HepG2 (cell line): Measurements from ENCODE around the gene KIAA1328. TPM values are rescaled to one million over a fixed set of nuclear protein-coding genes. Genes with fewer than 3 reads are reported as not detected.
A peak's percentile ranks its signal among the peaks of the same experiment; 100 is the strongest.
"Not testable (repeated sequence)": the region's sequence is repeated elsewhere in the genome, so short reads cannot be mapped to it uniquely, and the experiment has no call there.

ENCODE experiments used
- ATAC-seq: fragments of 200-7000 bp; cut with Tn5 transposase; 3 replicates; pipeline ENCODE4 v1.9.1; 2020; ENCODE audit warnings: mild to moderate bottlenecking, moderate library complexity
- BruUV-seq: library from RNA; stranded (reverse); fragments of 400-500 nt; replicated peaks from 2 replicates; lab custom pipeline; 2021; lab: Mats Ljungman, UMichigan
- CTCF ChIA-PET: fragments of 300-600 bp; formaldehyde crosslinking; extraction: SDS; loops from one replicate; lab custom pipeline; 2021; ENCODE audit warnings: low total read pairs, inconsistent platforms, low intra/inter-chr PET ratio; lab: Yijun Ruan, JAX
- POLR2A ChIA-PET: fragments of 350-600 bp; sonication (Branson Sonifier 250); formaldehyde crosslinking; loops from one replicate; lab custom pipeline; 2020; ENCODE audit warnings: antibody characterized with exemption, inconsistent platforms; lab: Yijun Ruan, JAX
- DNase-seq: peaks from one replicate; pipeline ENCODE4 v3.0.0-alpha.2; 2015; ENCODE audit warnings: low spot score
- FAIRE-seq: peaks from 3 replicates; lab custom pipeline; 2011; peaks lifted over from hg19 to GRCh38; lab: Jason Lieb, UNC
- H2AFZ ChIP-seq: one replicate; pipeline ENCODE4 v1.6.1; 2011; ENCODE audit warnings: low read length, inconsistent platforms
- H3K27ac ChIP-seq: fragments of 300-600 bp; 3 replicates; pipeline ENCODE4 v1.8.0; 2011; ENCODE audit warnings: mixed run types, mild to moderate bottlenecking, mixed read lengths, low read length, inconsistent platforms; ENCODE audit not compliant: insufficient read depth; ENCODE audit errors: extremely low read length
- H3K27me3 ChIP-seq, 2 experiments: fragments of 200-600 bp in 1 of 2; 2 replicates in 1 of 2; 3 replicates in 1 of 2; pipeline versions ENCODE4 v1.6.0 to v1.8.0; 2011; ENCODE audit warnings: low read length in 2 of 2, mild to moderate bottlenecking in 2 of 2, moderate library complexity in 2 of 2, inconsistent platforms in 1 of 2; ENCODE audit not compliant: insufficient read depth in 2 of 2, control insufficient read depth in 1 of 2
- H3K36me3 ChIP-seq, 2 experiments: fragments of 200-600 bp in 1 of 2; replicated peaks in 1 of 2; 2 replicates in 1 of 2; 3 replicates in 1 of 2; pipeline versions ENCODE4 v1.5.1 to v1.8.0; 2011; ENCODE audit warnings: low read length in 2 of 2, inconsistent platforms in 1 of 2; ENCODE audit not compliant: insufficient read depth in 2 of 2, control insufficient read depth in 1 of 2
- H3K4me1 ChIP-seq: 2 replicates; pipeline ENCODE4 v1.5.1; 2012; ENCODE audit warnings: low read length, inconsistent platforms; ENCODE audit not compliant: insufficient read depth
- H3K4me2 ChIP-seq: 2 replicates; pipeline ENCODE4 v1.6.0; 2011; ENCODE audit warnings: low read depth, low read length, inconsistent platforms
- H3K4me3 ChIP-seq, 3 experiments: fragments of 200-600 bp in 1 of 3; sonication (generic), shearing (Covaris generic) in 1 of 3; replicated peaks in 1 of 3; 2 replicates each; pipeline ENCODE4 v1.5.1; 2011 to 2016; ENCODE audit warnings: low read length in 3 of 3, inconsistent platforms in 2 of 3, low read depth in 2 of 3, mild to moderate bottlenecking in 2 of 3, control low read depth in 1 of 3, mixed read lengths in 1 of 3; ENCODE audit not compliant: insufficient read depth in 1 of 3
- H3K79me2 ChIP-seq: one replicate; pipeline ENCODE4 v1.6.1; 2011; ENCODE audit warnings: low read length, inconsistent platforms; ENCODE audit not compliant: insufficient read depth
- H3K9ac ChIP-seq: 2 replicates; pipeline ENCODE4 v1.6.0; 2011; ENCODE audit warnings: mild to moderate bottlenecking, low read depth, low read length, inconsistent platforms; ENCODE audit not compliant: insufficient read depth
- H3K9me3 ChIP-seq: 2 replicates; pipeline ENCODE4 v1.5.1; 2012; ENCODE audit warnings: mild to moderate bottlenecking, low read length
- H4K20me1 ChIP-seq: 2 replicates; pipeline ENCODE4 v1.6.0; 2011; ENCODE audit warnings: inconsistent platforms, mild to moderate bottlenecking, low read length, moderate library complexity; ENCODE audit not compliant: insufficient read depth
- AHR ChIP-seq: IDR thresholded peaks from 2 replicates; pipeline ENCODE4 v1.6.1; 2018; ENCODE audit warnings: missing genetic modification reagents, missing compliant biosample characterization
- ZNF496 ChIP-seq: sonication (generic); formaldehyde crosslinking; IDR thresholded peaks from 2 replicates; pipeline ENCODE4 v1.8.1; 2023; ENCODE audit warnings: mild to moderate bottlenecking, moderate library complexity, missing genetic modification reagents; ENCODE audit not compliant: insufficient replicate concordance
- WGBS: methylation state at CpG from one replicate; pipeline ENCODE4 v1.1.6; 2017; ENCODE audit warnings: low lambda C conversion rate; 5-methylcytosine and 5-hydroxymethylcytosine counted together
- in situ Hi-C: cut with HindIII; loops from 2 replicates; pipeline ENCODE4 v1.10.0; 2017; ENCODE audit warnings: low pct_unique_long_range_greater_than_20kb; ENCODE audit not compliant: extremely low pct_ligation_motif_present
- intact Hi-C: fragments of 100-400 bp; cut with micrococcal nuclease; formaldehyde crosslinking; loops from one replicate; pipeline ENCODE4 v1.10.0; 2022; ENCODE audit not compliant: unreplicated experiment
- polyA plus RNA-seq, 8 experiments: library from polyadenylated mRNA; depleted of rRNA in 3 of 8; stranded (reverse) in 7 of 8; unstranded in 1 of 8; fragments of >200 nt; fragmentation: Illumina TruSeq in 4 of 8; extraction: Trizol in 4 of 8; gene quantifications; 2 replicates each; pipeline versions ENCODE4 v1.2.1 to v1.2.3, GENCODE V29; 2011 to 2016; ENCODE audit warnings: low read depth in 4 of 8, missing spikeins in 1 of 8, mixed read lengths in 1 of 8; ENCODE audit not compliant: insufficient read depth in 1 of 8
- total RNA-seq, 5 experiments: library from RNA; depleted of rRNA; stranded (reverse); fragments of >200 nt; fragmentation: Illumina TruSeq; extraction: Trizol; gene quantifications; 2 replicates each; pipeline ENCODE4 v1.2.3, GENCODE V29; 2016; ENCODE audit warnings: low read depth in 1 of 5
- TF ChIP-seq, protein P1 (sequence below): sonication (generic); formaldehyde crosslinking; IDR thresholded peaks from 2 replicates; pipeline ENCODE4 v1.5.0; 2020; ENCODE audit warnings: mild to moderate bottlenecking, missing genetic modification reagents, moderate library complexity
- TF ChIP-seq, protein P2 (sequence below): IDR thresholded peaks from 2 replicates; pipeline ENCODE4 v1.6.1; 2012; ENCODE audit warnings: low read depth, low read length, improper control_type of control experiment

The KIAA1328 gene
- total and polyA plus RNA-seq, 2 of the 13 experiments (the other 11 are each of a cell fraction or from before 2014, with no cell fraction given), result 4.1 to 6.0 TPM

DNA sequence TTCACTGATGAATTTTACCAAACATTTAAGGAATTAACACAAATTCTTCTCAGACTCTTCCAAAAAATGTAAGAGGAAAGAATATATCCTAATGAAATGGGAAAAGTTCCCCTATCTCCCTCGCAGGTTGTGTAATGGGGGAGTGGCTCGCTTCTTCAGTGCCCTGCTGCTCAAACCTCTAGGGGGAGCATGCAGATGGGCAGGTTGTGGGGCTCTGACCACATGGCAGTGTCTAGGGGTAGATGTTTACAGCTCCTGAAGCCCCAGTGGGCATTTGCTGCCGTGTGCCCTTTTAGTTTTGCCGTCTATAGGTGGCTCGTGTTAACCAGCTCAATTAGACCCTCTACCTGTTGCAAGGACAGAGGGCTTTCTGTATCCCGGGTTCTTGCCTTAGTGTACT is 338.0 kb downstream of the KIAA1328 start:
- H3K4me2 ChIP-seq, H4K20me1 ChIP-seq, BruUV-seq, H3K9me3 ChIP-seq, ATAC-seq, intact Hi-C loops, in situ Hi-C loops, H3K27ac ChIP-seq, H3K9ac ChIP-seq, H3K4me3 ChIP-seq, H3K79me2 ChIP-seq, H2AFZ ChIP-seq, CTCF ChIA-PET, H3K36me3 ChIP-seq, FAIRE-seq, H3K27me3 ChIP-seq, H3K4me1 ChIP-seq, POLR2A ChIA-PET, DNase-seq: not testable (repeated sequence)
- WGBS, result 81% methylated on average over 3 of the region's 6 CpGs
- TF ChIP-seq, protein P1, sequence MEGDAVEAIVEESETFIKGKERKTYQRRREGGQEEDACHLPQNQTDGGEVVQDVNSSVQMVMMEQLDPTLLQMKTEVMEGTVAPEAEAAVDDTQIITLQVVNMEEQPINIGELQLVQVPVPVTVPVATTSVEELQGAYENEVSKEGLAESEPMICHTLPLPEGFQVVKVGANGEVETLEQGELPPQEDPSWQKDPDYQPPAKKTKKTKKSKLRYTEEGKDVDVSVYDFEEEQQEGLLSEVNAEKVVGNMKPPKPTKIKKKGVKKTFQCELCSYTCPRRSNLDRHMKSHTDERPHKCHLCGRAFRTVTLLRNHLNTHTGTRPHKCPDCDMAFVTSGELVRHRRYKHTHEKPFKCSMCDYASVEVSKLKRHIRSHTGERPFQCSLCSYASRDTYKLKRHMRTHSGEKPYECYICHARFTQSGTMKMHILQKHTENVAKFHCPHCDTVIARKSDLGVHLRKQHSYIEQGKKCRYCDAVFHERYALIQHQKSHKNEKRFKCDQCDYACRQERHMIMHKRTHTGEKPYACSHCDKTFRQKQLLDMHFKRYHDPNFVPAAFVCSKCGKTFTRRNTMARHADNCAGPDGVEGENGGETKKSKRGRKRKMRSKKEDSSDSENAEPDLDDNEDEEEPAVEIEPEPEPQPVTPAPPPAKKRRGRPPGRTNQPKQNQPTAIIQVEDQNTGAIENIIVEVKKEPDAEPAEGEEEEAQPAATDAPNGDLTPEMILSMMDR, result 0 out of 2 replicates have a peak, but pooled peaks have one; percentile 8

DNA sequence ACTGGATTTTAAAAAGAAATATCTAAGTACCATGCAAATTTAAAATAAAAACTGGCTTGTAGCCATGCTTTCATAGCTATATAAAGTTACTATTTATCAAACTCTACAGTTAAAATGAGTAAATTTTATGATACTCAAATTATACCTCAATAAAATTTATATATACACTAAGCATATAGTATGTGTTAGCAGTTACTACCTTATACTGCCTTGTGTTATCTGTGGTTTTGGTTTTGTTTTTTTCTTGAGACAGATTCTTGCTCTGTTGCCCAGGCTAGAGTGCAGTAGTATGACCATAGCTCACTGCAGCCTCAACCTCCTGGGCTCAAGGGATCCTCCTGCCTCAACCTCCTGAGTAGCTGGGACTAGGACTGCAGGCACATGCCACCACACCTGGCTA is 342.1 kb downstream of the KIAA1328 start:
- no peak overlapping the region for H3K4me2 ChIP-seq
- BruUV-seq, result no TSS peak

More for the DNA sequence above, 342.1 kb downstream of the KIAA1328 start:
- ATAC-seq, result no peak
- H3K4me1 ChIP-seq, result no peaks in the 10 kb centered on the region
- H2AFZ ChIP-seq, result no peak overlapping the region
- TF ChIP-seq ZNF496 (no peak), AHR (no peak)
- TF ChIP-seq, protein P2, sequence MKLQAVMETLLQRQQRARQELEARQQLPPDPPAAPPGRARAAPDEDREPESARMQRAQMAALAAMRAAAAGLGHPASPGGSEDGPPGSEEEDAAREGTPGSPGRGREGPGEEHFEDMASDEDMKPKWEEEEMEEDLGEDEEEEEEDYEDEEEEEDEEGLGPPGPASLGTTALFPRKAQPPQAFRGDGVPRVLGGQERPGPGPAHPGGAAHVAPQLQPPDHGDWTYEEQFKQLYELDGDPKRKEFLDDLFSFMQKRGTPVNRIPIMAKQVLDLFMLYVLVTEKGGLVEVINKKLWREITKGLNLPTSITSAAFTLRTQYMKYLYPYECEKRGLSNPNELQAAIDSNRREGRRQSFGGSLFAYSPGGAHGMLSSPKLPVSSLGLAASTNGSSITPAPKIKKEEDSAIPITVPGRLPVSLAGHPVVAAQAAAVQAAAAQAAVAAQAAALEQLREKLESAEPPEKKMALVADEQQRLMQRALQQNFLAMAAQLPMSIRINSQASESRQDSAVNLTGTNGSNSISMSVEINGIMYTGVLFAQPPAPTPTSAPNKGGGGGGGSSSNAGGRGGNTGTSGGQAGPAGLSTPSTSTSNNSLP, result no peak
- H3K27me3 ChIP-seq, result no peaks in the 10 kb centered on the region
- no peak for FAIRE-seq
- intact Hi-C loops, result no loop called here
- H3K36me3 ChIP-seq, result no peaks in the 10 kb centered on the region
- in situ Hi-C loops, result no loop called here
- no peaks in the 10 kb centered on the region for H3K9me3 ChIP-seq
- H4K20me1 ChIP-seq, result no peaks in the 10 kb centered on the region
- no peak overlapping the region for H3K27ac ChIP-seq
- no peak for DNase-seq
- no peak overlapping the region for H3K9ac ChIP-seq
- POLR2A ChIA-PET, result no interaction called here
- CTCF ChIA-PET, result no interaction called here
- H3K79me2 ChIP-seq, result no peaks in the 10 kb centered on the region
- H3K4me3 ChIP-seq, result no peak overlapping the region
